ENCODE data around the gene FGR.

DNA sequence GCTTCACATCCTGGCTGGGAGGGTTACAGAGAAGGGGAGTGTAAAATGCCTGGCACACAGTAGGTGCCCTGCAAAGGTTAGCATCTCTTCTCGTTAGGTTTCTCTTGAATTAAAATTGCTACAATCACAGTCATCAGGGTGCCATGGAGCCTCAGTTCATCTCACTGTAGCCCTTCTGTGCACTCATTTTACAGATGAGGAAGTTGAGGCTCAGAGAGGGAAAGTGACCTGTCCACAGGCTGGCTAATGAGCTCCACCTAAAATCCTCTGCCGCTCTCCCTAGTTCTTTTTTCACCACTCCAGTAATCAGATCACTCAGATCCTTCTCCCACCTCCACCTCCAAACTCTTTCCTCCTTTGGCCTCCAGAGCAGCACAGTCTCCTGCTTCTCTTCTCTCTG is 17.6 kb downstream of the FGR start:
- TF ChIP-seq POLR2A (IDR thresholded peaks at IDR 0.05) (no peak), CTCF (IDR thresholded peaks at IDR 0.05) (no peak)

All from heart left ventricle (tissue), 13 donors.